ENCODE data around the gene SLC26A8. TPM values are rescaled to one million over a fixed set of nuclear protein-coding genes. Genes with fewer than 3 reads are reported as not detected.
"Not testable (repeated sequence)": the region's sequence is repeated elsewhere in the genome, so short reads cannot be mapped to it uniquely, and the experiment has no call there.

The SLC26A8 gene
- total RNA-seq, 1 experiment from 2014 or later = not detected

DNA sequence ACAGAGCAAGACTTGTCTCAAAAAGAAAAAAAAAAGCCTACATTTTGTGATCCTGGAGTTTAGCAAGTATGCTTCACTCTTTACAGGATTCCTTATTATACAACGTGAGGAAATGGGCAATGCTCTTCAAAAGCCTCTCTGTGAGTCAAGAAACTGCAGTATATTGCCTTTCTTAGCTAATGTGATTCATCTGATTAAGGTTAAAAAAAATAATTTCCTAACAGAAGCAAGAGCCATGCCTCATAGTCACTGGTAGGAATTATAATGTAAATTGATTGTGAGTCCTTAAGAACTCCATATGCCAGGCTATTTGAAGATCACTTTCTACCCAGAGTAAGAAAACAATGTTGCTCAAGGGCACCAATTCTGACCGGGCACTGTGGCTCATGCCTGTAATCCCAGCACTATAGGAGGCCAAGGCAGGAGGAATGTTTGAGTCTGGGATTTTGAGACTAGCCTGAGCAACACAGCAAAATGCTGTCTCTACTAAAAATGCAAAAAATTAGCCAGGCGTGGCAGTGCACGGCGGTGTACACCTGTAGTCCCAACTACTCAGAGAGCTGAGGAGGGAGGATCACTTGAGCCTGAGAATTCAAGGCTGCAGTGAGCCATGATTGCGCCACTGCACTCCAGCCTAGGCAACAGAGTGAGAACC lies 43.3 kb downstream of the SLC26A8 start (continued):
- TF ChIP-seq, protein P1, sequence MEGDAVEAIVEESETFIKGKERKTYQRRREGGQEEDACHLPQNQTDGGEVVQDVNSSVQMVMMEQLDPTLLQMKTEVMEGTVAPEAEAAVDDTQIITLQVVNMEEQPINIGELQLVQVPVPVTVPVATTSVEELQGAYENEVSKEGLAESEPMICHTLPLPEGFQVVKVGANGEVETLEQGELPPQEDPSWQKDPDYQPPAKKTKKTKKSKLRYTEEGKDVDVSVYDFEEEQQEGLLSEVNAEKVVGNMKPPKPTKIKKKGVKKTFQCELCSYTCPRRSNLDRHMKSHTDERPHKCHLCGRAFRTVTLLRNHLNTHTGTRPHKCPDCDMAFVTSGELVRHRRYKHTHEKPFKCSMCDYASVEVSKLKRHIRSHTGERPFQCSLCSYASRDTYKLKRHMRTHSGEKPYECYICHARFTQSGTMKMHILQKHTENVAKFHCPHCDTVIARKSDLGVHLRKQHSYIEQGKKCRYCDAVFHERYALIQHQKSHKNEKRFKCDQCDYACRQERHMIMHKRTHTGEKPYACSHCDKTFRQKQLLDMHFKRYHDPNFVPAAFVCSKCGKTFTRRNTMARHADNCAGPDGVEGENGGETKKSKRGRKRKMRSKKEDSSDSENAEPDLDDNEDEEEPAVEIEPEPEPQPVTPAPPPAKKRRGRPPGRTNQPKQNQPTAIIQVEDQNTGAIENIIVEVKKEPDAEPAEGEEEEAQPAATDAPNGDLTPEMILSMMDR (IDR thresholded peaks at IDR 0.05 in 2 of 3, conservative IDR thresholded peaks at IDR 0.05 in 1 of 3; ENCODE audit: borderline replicate concordance in 1 of 3, insufficient read depth in 1 of 3, low read depth in 2 of 3, low read length in 2 of 3) = no peak
- TF ChIP-seq EGR1 (IDR thresholded peaks at IDR 0.05; ENCODE audit: low read depth) = no peak
- TF ChIP-seq ZNF274 (IDR thresholded peaks at IDR 0.05; ENCODE audit: low read depth, low read length) = no peak
- TF ChIP-seq, protein P2, sequence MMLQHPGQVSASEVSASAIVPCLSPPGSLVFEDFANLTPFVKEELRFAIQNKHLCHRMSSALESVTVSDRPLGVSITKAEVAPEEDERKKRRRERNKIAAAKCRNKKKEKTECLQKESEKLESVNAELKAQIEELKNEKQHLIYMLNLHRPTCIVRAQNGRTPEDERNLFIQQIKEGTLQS (IDR thresholded peaks at IDR 0.05) = no peak

DNA sequence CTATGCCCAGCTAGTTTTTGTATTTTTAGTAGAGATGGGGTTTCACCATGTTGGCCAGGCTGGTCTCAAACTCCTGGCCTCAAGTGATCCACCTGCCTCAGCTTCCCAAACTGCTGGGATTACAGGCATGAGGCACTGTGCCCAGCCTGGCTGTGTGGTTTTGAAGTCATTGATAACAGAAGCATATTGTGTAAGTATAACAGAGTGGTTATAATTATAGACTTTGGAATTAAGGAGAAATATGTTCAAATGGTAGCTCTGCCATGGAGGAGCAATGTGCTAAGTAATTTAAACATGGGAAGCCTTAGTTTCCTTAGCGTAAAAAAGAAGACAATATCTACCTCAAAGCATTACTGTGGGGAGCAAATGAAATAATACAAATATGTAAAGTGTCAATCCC lies 44.3 kb downstream of the SLC26A8 start:
- H3K27ac ChIP-seq (ENCODE audit: low read depth, low read length); H3K27me3 ChIP-seq (ENCODE audit: insufficient read depth, low read length); H3K9ac ChIP-seq (ENCODE audit: low read length); CTCF ChIA-PET; H2AFZ ChIP-seq (ENCODE audit: low read depth, low read length, poor library complexity, severe bottlenecking); H3K4me2 ChIP-seq (ENCODE audit: low read length); intact Hi-C loops (cut with micrococcal nuclease); ATAC-seq; BruUV-seq (replicated peaks); H3K79me2 ChIP-seq (ENCODE audit: insufficient read depth, low read length); H3K4me3 ChIP-seq (replicated peaks in 1 of 2; ENCODE audit: low read depth in 1 of 2, low read length in 2 of 2); H3K9me3 ChIP-seq (ENCODE audit: control insufficient read depth in 1 of 2, insufficient read depth in 1 of 2, low read depth in 1 of 2, low read length in 2 of 2); POLR2A ChIA-PET; H4K20me1 ChIP-seq (ENCODE audit: insufficient read depth); H3K4me1 ChIP-seq (ENCODE audit: control insufficient read depth in 1 of 2, insufficient read depth in 2 of 2, low read length in 2 of 2); H3K36me3 ChIP-seq (ENCODE audit: control insufficient read depth in 1 of 2, insufficient read depth in 2 of 2, low read length in 2 of 2); RAD21 ChIA-PET (ENCODE audit: low non-redundant PET in 1 of 2, low total read pairs in 2 of 2, uncharacterized antibody in 2 of 2, unreplicated experiment in 2 of 2); H3K9me2 ChIP-seq (ENCODE audit: insufficient read depth); DNase-seq (ENCODE audit: low read depth, low spot score): not testable (repeated sequence)

DNA sequence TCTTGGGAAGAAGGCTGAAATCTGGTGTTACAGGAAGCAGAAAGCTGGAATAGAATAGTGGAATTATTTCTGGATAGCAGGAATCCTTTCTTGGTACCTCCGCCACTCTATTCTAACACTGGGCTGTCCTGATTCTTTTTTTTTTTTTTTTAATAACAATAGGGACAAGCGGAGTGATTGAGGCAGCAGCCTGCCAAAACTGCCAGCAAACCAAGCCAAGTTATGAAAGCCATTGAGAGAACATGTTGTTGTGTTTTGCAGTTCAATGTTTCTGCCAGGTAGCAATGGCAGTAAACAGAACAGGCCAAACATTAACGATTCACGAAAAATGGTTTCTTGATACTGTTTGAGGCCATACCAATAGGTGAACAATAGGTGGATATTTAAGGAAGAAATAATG lies 47.1 kb downstream of the SLC26A8 start:
- POLR2A ChIA-PET = no interaction called here
- no peak overlapping the region for H3K9ac ChIP-seq (ENCODE audit: low read length)
- H3K9me2 ChIP-seq (ENCODE audit: insufficient read depth) = no peaks in the 10 kb centered on the region
- H3K4me2 ChIP-seq (ENCODE audit: low read length) = no peak overlapping the region
- H4K20me1 ChIP-seq (ENCODE audit: insufficient read depth) = no peaks in the 10 kb centered on the region
- no TSS peak for BruUV-seq (replicated peaks)
- intact Hi-C loops (cut with micrococcal nuclease) = no loop called here
- H2AFZ ChIP-seq (ENCODE audit: low read depth, low read length, poor library complexity, severe bottlenecking) = no peak overlapping the region
- no peak for ATAC-seq
- RAD21 ChIA-PET (ENCODE audit: low non-redundant PET in 1 of 2, low total read pairs in 2 of 2, uncharacterized antibody in 2 of 2, unreplicated experiment in 2 of 2) = no interaction called here
- H3K27me3 ChIP-seq (ENCODE audit: insufficient read depth, low read length) = peaks cover 6% of the 10 kb centered on the region; the same call in 1 of the 2 replicates
- H3K79me2 ChIP-seq (ENCODE audit: insufficient read depth, low read length) = no peaks in the 10 kb centered on the region
- CTCF ChIA-PET = no interaction called here
- H3K4me1 ChIP-seq (ENCODE audit: control insufficient read depth in 1 of 2, insufficient read depth in 2 of 2, low read length in 2 of 2) = peaks cover 3 to 15% of the 10 kb centered on the region in 2 experiments; a peak in 3 of 4 replicates
- DNase-seq (ENCODE audit: low read depth, low spot score) = no peak
- H3K36me3 ChIP-seq (ENCODE audit: control insufficient read depth in 1 of 2, insufficient read depth in 2 of 2, low read length in 2 of 2) = no peaks in the 10 kb centered on the region
- no peak overlapping the region for H3K27ac ChIP-seq (ENCODE audit: low read depth, low read length)
- TF ChIP-seq TCF7L2 (IDR thresholded peaks at IDR 0.05; ENCODE audit: borderline replicate concordance, extremely low read depth, insufficient read depth, insufficient read length) = no peak
- TF ChIP-seq, protein P3, sequence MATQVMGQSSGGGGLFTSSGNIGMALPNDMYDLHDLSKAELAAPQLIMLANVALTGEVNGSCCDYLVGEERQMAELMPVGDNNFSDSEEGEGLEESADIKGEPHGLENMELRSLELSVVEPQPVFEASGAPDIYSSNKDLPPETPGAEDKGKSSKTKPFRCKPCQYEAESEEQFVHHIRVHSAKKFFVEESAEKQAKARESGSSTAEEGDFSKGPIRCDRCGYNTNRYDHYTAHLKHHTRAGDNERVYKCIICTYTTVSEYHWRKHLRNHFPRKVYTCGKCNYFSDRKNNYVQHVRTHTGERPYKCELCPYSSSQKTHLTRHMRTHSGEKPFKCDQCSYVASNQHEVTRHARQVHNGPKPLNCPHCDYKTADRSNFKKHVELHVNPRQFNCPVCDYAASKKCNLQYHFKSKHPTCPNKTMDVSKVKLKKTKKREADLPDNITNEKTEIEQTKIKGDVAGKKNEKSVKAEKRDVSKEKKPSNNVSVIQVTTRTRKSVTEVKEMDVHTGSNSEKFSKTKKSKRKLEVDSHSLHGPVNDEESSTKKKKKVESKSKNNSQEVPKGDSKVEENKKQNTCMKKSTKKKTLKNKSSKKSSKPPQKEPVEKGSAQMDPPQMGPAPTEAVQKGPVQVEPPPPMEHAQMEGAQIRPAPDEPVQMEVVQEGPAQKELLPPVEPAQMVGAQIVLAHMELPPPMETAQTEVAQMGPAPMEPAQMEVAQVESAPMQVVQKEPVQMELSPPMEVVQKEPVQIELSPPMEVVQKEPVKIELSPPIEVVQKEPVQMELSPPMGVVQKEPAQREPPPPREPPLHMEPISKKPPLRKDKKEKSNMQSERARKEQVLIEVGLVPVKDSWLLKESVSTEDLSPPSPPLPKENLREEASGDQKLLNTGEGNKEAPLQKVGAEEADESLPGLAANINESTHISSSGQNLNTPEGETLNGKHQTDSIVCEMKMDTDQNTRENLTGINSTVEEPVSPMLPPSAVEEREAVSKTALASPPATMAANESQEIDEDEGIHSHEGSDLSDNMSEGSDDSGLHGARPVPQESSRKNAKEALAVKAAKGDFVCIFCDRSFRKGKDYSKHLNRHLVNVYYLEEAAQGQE (IDR thresholded peaks at IDR 0.05; ENCODE audit: low read depth) = no peak
- TF ChIP-seq CEBPB (IDR thresholded peaks at IDR 0.05; ENCODE audit: low read depth) = no peak
- TF ChIP-seq EGR1 (IDR thresholded peaks at IDR 0.05; ENCODE audit: low read depth) = no peak
- TF ChIP-seq JUND (IDR thresholded peaks at IDR 0.05) = no peak
- no peak for TF ChIP-seq SRF (IDR thresholded peaks at IDR 0.05; ENCODE audit: low read depth)
- no peak overlapping the region for H3K4me3 ChIP-seq (replicated peaks in 1 of 2; ENCODE audit: low read depth in 1 of 2, low read length in 2 of 2)
- H3K9me3 ChIP-seq (ENCODE audit: control insufficient read depth in 1 of 2, insufficient read depth in 1 of 2, low read depth in 1 of 2, low read length in 2 of 2) = no peaks in the 10 kb centered on the region

All from HCT116 (cell line).